ENCODE data around the gene SLC29A2. TPM values are rescaled to one million over a fixed set of nuclear protein-coding genes. Genes with fewer than 3 reads are reported as not detected.

The SLC29A2 gene
- total RNA-seq, 1 donor from 2014 or later, result 35.7 TPM

DNA sequence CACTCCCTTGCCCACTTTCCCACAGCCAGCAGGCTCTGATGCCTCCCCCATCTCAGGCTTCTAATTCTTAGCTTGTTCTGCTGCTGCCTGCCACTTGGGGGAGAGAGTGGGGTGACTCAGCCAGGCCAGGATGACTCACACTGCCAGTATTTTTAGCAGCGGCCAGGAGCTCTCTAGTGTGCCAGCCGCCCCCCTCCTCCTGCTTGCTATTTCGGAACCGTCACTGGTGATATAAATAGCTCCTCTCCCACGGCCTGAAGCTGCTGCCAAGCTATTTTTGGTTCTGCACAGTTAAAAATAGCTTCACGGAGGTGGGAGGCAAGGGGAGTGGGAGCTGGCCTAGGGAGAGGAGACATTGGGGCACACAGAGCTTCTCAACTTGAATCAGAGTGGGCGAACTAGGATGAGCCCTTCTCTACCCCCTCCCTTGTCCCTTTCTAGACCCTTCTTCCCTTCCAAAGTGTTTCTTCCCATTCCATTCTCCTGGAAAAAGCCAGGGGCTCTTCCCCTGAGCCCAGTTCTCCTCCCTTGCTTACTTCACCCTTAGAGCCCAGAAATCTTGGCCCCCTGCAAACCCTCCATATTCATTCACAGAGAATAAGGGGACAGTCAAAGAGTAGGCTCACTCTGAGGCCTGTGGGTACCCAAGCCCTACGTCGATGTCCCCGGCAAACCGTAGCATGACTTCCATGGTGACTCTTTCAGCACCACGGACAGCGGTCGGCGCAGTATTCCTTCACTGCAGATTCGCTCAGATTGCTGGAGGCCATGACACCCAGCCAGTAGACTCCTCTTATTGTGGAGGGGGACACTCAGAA, 46.8 kb upstream of the SLC29A2 start:
- no peak overlapping the region for H3K4me3 Mint-ChIP-seq
- H3K9me3 Mint-ChIP-seq, result peaks cover 3% of the 10 kb centered on the region
- peaks cover 2% of the 10 kb centered on the region for H3K4me1 Mint-ChIP-seq
- H3K36me3 Mint-ChIP-seq, result no peaks in the 10 kb centered on the region
- H3K27ac Mint-ChIP-seq, result no peak overlapping the region
- DNase-seq (ENCODE audit: low spot score in 2 of 2, unreplicated experiment in 2 of 2), result peak; percentile 80 to 90
- H3K27me3 Mint-ChIP-seq (ENCODE audit: low read depth), result peaks cover 78% of the 10 kb centered on the region
- TF ChIP-seq, protein P1, sequence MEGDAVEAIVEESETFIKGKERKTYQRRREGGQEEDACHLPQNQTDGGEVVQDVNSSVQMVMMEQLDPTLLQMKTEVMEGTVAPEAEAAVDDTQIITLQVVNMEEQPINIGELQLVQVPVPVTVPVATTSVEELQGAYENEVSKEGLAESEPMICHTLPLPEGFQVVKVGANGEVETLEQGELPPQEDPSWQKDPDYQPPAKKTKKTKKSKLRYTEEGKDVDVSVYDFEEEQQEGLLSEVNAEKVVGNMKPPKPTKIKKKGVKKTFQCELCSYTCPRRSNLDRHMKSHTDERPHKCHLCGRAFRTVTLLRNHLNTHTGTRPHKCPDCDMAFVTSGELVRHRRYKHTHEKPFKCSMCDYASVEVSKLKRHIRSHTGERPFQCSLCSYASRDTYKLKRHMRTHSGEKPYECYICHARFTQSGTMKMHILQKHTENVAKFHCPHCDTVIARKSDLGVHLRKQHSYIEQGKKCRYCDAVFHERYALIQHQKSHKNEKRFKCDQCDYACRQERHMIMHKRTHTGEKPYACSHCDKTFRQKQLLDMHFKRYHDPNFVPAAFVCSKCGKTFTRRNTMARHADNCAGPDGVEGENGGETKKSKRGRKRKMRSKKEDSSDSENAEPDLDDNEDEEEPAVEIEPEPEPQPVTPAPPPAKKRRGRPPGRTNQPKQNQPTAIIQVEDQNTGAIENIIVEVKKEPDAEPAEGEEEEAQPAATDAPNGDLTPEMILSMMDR (IDR thresholded peaks at IDR 0.05; ENCODE audit: unreplicated experiment), result no peak

DNA sequence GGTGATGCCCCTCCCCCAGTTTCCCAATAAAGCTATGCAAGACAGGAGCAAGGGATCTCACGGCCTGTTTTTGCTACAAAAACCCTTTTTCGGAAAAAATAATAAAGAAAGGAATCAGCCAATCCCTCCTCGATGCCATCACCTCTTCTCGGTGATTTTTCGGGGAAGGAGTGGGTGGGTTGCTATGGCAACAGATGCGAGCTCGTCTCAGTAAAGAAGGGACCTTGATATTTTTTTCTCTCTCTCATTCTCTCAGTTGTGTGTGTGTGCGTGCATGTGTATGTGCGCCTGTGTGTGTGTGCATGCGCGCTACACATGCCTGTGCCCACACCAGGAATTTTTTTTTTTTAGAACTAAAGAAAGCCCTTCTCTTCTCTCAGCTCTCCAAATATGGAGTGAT, 45.4 kb upstream of the SLC29A2 start:
- Mint-ChIP-seq H3K27ac (no peak overlapping the region), H3K36me3 (no peaks in the 10 kb centered on the region), H3K4me3 (no peak overlapping the region), H3K4me1 (peaks cover 2% of the 10 kb centered on the region), H3K9me3 (peaks cover 3% of the 10 kb centered on the region), H3K27me3 (ENCODE audit: low read depth) (peaks cover 91% of the 10 kb centered on the region)
- no peak for DNase-seq (ENCODE audit: low spot score in 2 of 2, unreplicated experiment in 2 of 2)
- TF ChIP-seq, protein P1 (IDR thresholded peaks at IDR 0.05; ENCODE audit: unreplicated experiment), result no peak

DNA sequence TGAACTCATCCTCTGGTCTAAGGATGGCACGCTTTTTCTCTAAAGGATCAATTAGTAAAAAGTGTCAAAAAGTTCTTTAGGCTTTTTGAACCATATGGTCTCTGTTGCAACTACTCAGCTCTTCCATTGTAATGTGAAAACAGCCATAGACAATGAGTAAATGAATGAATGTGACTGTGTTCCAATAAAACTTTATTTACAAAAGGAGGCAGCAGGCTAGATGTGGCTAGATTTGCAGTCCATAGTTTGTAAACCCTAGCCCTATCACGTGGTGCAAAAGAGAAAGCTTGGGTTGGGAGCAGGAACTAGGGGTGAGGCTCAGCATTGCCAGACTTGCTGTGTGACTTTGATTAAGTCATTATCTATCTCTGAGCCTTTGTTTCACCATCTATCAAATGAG, 43.9 kb upstream of the SLC29A2 start:
- Mint-ChIP-seq H3K9me3 (peaks cover 3% of the 10 kb centered on the region), H3K4me3 (no peak overlapping the region), H3K27ac (no peak overlapping the region), H3K36me3 (no peaks in the 10 kb centered on the region), H3K4me1 (peaks cover 2% of the 10 kb centered on the region), H3K27me3 (ENCODE audit: low read depth) (peaks cover 86% of the 10 kb centered on the region)
- no peak for DNase-seq (ENCODE audit: low spot score in 2 of 2, unreplicated experiment in 2 of 2)
- TF ChIP-seq, protein P1 (IDR thresholded peaks at IDR 0.05; ENCODE audit: unreplicated experiment), result no peak

DNA sequence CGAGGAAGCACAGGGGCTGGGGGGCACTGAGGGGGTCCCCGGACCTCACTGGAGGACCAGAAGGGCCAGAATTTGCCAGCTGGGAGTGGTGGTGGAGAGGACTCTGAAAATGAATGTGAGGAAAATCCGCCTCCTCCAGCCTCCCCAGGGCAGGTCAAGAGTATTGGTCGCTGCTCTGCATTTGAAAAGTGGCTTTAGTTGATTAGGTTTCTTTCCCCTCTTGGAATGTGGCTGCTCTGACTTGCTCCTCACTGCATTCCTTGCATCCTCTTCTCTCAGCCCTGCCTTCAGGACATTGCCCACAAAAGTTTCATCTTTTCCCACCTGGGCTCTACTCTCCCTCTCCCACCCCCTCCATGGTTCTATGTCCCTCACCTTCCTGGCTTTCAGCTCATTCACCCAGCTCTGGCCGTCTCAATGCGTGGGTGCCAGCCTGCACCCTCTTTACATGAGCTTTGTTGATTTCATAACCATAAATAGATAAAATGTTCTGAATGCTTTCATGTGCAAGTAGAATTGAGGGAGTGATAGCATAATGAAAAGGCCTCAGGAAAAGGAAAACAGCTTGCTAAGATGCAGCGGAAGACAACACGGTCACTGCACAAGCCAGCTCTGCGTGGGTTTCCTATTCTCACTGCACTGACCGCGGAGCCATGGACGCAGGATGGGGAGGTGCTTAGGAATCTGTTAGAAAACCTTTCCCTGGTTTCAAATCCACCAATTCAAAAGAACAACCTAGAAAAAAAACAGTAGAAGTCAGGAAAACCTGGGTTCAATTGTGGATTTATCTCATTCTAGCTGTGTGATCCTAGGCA, 42.8 kb upstream of the SLC29A2 start:
- Mint-ChIP-seq H3K9me3 (peaks cover 3% of the 10 kb centered on the region), H3K36me3 (no peaks in the 10 kb centered on the region), H3K27me3 (ENCODE audit: low read depth) (peaks cover 83% of the 10 kb centered on the region), H3K4me3 (no peak overlapping the region), H3K4me1 (peaks cover 2% of the 10 kb centered on the region), H3K27ac (no peak overlapping the region)
- DNase-seq (ENCODE audit: low spot score in 2 of 2, unreplicated experiment in 2 of 2), result no peak
- TF ChIP-seq, protein P1 (IDR thresholded peaks at IDR 0.05; ENCODE audit: unreplicated experiment), result no peak

DNA sequence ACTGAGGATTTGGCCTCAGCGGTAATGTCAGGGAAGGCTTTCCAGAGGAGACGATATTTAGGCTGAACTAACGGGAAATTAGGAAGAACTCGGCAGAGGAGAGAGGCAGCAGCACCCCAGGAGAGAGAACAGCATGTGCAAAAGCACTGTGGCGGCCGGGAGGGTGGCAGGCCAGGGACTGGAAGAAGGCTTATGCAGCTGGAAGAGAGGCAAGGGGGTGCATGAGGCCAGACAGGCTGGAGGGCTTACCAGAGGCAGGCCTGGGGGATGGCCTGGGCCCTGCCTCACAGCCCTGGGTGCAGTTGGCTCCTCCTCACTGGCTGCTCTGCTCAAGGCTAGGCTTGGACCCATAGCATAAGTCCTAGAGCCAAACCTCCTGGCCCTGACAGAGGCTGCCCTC, 41.6 kb upstream of the SLC29A2 start:
- H3K36me3 Mint-ChIP-seq, result no peaks in the 10 kb centered on the region
- H3K27ac Mint-ChIP-seq, result no peak overlapping the region
- no peak overlapping the region for H3K4me3 Mint-ChIP-seq
- TF ChIP-seq, protein P1 (IDR thresholded peaks at IDR 0.05; ENCODE audit: unreplicated experiment), result no peak
- peaks cover 77% of the 10 kb centered on the region for H3K27me3 Mint-ChIP-seq (ENCODE audit: low read depth)
- H3K4me1 Mint-ChIP-seq, result peaks cover 3% of the 10 kb centered on the region
- DNase-seq (ENCODE audit: low spot score in 2 of 2, unreplicated experiment in 2 of 2), result no peak
- no peaks in the 10 kb centered on the region for H3K9me3 Mint-ChIP-seq
